ENCODE measurements around the gene CBFA2T3.

GRCh38 chr16:88982286-88983084 lies 5.5 kb upstream of the CBFA2T3 start:
- TF ChIP-seq CTCF (IDR thresholded peaks at IDR 0.05; ENCODE audit: borderline replicate concordance, extremely low read depth, low read length, poor library complexity, severe bottlenecking) (no peak), EZH2 (IDR thresholded peaks at IDR 0.05; ENCODE audit: borderline replicate concordance, low read depth, low read length, severe bottlenecking) (no peak)

All from DND-41 (cell line).